ENCODE results near the gene STK38L.

DNA sequence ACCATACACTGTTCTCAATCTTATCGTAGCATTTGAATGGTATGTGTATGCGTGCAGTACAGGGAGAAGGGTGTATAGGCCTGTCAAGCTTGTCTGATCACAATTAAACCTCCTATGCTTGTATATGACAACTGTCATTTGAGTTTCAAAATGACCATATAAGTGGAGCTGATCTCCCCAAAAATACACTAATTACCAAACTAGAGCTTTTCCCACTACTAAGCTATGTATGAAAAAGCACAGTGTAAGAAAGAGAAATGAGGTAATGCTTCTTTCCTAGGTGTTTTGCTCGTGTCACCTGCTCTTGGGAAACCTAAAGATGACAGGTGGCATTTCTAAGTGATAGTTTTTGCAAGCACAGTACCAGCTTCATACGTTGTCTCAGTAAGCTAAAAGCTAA, 1.1 kb upstream of the STK38L start:
- TF ChIP-seq, protein P1, sequence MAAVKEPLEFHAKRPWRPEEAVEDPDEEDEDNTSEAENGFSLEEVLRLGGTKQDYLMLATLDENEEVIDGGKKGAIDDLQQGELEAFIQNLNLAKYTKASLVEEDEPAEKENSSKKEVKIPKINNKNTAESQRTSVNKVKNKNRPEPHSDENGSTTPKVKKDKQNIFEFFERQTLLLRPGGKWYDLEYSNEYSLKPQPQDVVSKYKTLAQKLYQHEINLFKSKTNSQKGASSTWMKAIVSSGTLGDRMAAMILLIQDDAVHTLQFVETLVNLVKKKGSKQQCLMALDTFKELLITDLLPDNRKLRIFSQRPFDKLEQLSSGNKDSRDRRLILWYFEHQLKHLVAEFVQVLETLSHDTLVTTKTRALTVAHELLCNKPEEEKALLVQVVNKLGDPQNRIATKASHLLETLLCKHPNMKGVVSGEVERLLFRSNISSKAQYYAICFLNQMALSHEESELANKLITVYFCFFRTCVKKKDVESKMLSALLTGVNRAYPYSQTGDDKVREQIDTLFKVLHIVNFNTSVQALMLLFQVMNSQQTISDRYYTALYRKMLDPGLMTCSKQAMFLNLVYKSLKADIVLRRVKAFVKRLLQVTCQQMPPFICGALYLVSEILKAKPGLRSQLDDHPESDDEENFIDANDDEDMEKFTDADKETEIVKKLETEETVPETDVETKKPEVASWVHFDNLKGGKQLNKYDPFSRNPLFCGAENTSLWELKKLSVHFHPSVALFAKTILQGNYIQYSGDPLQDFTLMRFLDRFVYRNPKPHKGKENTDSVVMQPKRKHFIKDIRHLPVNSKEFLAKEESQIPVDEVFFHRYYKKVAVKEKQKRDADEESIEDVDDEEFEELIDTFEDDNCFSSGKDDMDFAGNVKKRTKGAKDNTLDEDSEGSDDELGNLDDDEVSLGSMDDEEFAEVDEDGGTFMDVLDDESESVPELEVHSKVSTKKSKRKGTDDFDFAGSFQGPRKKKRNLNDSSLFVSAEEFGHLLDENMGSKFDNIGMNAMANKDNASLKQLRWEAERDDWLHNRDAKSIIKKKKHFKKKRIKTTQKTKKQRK (IDR thresholded peaks at IDR 0.05; ENCODE audit: borderline replicate concordance, low read depth, low read length) = no peak
- TF ChIP-seq, protein P2, sequence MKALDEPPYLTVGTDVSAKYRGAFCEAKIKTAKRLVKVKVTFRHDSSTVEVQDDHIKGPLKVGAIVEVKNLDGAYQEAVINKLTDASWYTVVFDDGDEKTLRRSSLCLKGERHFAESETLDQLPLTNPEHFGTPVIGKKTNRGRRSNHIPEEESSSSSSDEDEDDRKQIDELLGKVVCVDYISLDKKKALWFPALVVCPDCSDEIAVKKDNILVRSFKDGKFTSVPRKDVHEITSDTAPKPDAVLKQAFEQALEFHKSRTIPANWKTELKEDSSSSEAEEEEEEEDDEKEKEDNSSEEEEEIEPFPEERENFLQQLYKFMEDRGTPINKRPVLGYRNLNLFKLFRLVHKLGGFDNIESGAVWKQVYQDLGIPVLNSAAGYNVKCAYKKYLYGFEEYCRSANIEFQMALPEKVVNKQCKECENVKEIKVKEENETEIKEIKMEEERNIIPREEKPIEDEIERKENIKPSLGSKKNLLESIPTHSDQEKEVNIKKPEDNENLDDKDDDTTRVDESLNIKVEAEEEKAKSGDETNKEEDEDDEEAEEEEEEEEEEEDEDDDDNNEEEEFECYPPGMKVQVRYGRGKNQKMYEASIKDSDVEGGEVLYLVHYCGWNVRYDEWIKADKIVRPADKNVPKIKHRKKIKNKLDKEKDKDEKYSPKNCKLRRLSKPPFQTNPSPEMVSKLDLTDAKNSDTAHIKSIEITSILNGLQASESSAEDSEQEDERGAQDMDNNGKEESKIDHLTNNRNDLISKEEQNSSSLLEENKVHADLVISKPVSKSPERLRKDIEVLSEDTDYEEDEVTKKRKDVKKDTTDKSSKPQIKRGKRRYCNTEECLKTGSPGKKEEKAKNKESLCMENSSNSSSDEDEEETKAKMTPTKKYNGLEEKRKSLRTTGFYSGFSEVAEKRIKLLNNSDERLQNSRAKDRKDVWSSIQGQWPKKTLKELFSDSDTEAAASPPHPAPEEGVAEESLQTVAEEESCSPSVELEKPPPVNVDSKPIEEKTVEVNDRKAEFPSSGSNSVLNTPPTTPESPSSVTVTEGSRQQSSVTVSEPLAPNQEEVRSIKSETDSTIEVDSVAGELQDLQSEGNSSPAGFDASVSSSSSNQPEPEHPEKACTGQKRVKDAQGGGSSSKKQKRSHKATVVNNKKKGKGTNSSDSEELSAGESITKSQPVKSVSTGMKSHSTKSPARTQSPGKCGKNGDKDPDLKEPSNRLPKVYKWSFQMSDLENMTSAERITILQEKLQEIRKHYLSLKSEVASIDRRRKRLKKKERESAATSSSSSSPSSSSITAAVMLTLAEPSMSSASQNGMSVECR (CRISPR knock-in tag; IDR thresholded peaks at IDR 0.05) = no peak
- TF ChIP-seq KAT7 (CRISPR knock-in tag; IDR thresholded peaks at IDR 0.05; ENCODE audit: borderline replicate concordance) (no peak), LCOR (CRISPR knock-in tag; IDR thresholded peaks at IDR 0.05) (no peak), PTTG1 (tag; IDR thresholded peaks at IDR 0.05; ENCODE audit: low read depth) (no peak)
- TF ChIP-seq, protein P3, sequence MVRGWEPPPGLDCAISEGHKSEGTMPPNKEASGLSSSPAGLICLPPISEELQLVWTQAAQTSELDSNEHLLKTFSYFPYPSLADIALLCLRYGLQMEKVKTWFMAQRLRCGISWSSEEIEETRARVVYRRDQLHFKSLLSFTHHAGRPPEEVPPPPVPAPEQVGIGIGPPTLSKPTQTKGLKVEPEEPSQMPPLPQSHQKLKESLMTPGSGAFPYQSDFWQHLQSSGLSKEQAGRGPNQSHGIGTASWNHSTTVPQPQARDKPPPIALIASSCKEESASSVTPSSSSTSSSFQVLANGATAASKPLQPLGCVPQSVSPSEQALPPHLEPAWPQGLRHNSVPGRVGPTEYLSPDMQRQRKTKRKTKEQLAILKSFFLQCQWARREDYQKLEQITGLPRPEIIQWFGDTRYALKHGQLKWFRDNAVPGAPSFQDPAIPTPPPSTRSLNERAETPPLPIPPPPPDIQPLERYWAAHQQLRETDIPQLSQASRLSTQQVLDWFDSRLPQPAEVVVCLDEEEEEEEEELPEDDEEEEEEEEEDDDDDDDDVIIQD (CRISPR knock-in tag; IDR thresholded peaks at IDR 0.05) = no peak

Measured in K562 (cell line).